ENCODE measurements around the gene LANCL2. TPM values are rescaled to one million over a fixed set of nuclear protein-coding genes. Genes with fewer than 3 reads are reported as not detected.

Gene LANCL2
- total RNA-seq, 4 donors from 2014 or later: 16.9 to 59.3 (median 34.5) TPM

DNA sequence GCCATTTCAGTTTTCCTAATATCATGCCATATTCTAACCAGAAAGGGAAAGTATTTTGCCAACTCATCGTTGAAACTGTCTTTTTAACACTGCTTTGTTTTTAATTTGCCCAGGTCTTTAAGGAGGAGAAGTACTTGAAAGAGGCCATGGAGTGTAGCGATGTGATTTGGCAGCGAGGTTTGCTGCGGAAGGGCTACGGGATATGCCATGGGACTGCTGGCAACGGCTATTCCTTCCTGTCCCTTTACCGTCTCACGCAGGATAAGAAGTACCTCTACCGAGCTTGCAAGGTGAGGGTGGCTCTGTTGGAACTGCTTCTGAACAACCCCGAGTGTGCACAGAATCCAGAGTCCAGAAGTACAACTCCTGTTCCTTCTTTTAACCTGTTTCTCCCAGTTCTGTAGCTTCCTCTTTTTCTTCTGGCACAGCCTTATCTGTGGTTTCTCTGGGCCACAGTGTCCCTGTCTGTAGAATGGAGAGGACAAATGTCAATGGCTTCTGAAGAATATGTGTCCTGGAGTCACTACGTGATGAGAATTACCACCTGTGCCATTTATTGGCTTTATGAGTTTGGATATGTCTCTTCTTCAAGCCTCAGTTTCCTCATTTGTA lies 60.1 kb downstream of the LANCL2 start:
- TF ChIP-seq, protein P1, sequence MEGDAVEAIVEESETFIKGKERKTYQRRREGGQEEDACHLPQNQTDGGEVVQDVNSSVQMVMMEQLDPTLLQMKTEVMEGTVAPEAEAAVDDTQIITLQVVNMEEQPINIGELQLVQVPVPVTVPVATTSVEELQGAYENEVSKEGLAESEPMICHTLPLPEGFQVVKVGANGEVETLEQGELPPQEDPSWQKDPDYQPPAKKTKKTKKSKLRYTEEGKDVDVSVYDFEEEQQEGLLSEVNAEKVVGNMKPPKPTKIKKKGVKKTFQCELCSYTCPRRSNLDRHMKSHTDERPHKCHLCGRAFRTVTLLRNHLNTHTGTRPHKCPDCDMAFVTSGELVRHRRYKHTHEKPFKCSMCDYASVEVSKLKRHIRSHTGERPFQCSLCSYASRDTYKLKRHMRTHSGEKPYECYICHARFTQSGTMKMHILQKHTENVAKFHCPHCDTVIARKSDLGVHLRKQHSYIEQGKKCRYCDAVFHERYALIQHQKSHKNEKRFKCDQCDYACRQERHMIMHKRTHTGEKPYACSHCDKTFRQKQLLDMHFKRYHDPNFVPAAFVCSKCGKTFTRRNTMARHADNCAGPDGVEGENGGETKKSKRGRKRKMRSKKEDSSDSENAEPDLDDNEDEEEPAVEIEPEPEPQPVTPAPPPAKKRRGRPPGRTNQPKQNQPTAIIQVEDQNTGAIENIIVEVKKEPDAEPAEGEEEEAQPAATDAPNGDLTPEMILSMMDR (IDR thresholded peaks at IDR 0.05): no peak
- TF ChIP-seq POLR2A (IDR thresholded peaks at IDR 0.05): no peak
- no peaks in the 10 kb centered on the region for H3K27me3 ChIP-seq
- H3K4me1 ChIP-seq: no peaks in the 10 kb centered on the region
- H3K4me3 ChIP-seq: no peak overlapping the region
- H3K27ac ChIP-seq: no peak overlapping the region
- DNase-seq: no peak
- peaks cover 0 to 17% (median 0%) of the 10 kb centered on the region in 3 donors for H3K36me3 ChIP-seq
- H3K9me3 ChIP-seq: no peaks in the 10 kb centered on the region

DNA sequence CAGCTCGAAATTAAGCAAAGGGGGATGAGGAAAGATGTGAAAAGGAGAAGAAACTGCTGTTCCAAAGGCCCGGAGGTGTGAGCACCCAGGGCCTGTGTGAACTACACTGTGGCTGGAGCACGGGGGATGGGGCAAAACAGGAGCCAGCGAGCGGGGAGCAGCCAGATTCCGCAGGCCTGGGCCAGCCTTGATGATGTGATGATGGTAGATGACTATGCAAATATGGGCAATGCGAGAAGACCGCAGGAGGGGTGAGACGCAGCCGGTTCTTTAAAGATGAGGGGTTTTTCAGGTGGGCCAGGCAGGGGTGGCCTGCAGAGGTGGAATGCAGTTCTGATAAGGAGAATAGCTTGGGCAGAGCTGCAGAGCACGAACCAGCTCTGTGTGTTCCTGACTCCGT lies 61.5 kb downstream of the LANCL2 start:
- Histone ChIP-seq H3K36me3 (peaks cover 0 to 17% (median 0%) of the 10 kb centered on the region in 3 donors), H3K27ac (no peak overlapping the region), H3K27me3 (no peaks in the 10 kb centered on the region), H3K4me1 (no peaks in the 10 kb centered on the region), H3K4me3 (no peak overlapping the region), H3K9me3 (no peaks in the 10 kb centered on the region)
- DNase-seq: no peak
- no peak for TF ChIP-seq POLR2A (IDR thresholded peaks at IDR 0.05)
- TF ChIP-seq, protein P1 (IDR thresholded peaks at IDR 0.05): no peak

DNA sequence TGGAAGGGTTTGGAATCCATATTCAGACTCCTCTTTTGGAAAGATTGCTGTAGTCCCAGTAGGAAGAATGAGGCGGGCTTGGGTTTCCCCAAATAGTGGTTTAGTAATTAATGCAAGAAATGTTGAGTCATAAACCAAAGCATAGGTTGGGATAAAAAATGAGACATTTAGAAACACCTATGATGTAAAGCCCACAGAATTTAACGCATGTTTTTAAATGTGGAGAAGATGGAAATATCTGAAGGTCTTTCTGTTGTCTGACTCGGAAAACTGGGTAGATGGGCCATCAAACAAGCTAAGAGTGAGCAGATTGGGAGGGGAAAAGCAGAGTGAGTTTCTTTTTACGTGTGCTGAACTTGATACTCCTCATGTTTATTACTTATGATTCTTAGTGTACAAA lies 62.2 kb downstream of the LANCL2 start:
- H3K27me3 ChIP-seq: no peaks in the 10 kb centered on the region
- DNase-seq: no peak
- H3K9me3 ChIP-seq: no peaks in the 10 kb centered on the region
- TF ChIP-seq POLR2A (IDR thresholded peaks at IDR 0.05): no peak
- TF ChIP-seq, protein P1 (IDR thresholded peaks at IDR 0.05): no peak
- no peak overlapping the region for H3K4me3 ChIP-seq
- H3K4me1 ChIP-seq: no peaks in the 10 kb centered on the region
- H3K36me3 ChIP-seq: peaks cover 0 to 17% (median 0%) of the 10 kb centered on the region in 3 donors
- H3K27ac ChIP-seq: no peak overlapping the region

DNA sequence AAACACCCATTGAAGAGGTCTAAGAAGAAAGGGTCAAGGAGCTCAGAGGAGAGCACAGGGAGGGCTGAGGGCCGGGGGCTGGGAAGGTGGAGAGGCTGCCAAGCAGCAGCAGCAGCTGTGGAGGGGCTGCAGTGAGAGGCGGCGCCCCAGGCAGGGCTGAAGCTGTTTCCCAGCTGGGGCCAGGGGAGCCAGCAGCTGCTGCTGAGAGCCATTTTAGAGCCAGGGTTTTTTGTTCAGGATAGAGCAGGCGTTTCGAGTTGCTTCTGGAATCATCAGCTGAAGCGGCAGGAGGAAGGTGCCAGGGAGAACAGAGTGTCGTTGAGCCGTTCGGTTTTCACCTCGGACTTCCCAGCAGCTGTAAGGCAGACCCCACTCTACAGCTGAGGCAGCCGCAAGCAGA lies 62.7 kb downstream of the LANCL2 start:
- TF ChIP-seq POLR2A (IDR thresholded peaks at IDR 0.05): no peak
- TF ChIP-seq, protein P1 (IDR thresholded peaks at IDR 0.05): no peak
- Histone ChIP-seq H3K9me3 (no peaks in the 10 kb centered on the region), H3K27ac (no peak overlapping the region), H3K27me3 (no peaks in the 10 kb centered on the region), H3K4me1 (no peaks in the 10 kb centered on the region), H3K4me3 (no peak overlapping the region), H3K36me3 (peaks cover 0 to 17% (median 0%) of the 10 kb centered on the region in 3 donors)
- DNase-seq: no peak

DNA sequence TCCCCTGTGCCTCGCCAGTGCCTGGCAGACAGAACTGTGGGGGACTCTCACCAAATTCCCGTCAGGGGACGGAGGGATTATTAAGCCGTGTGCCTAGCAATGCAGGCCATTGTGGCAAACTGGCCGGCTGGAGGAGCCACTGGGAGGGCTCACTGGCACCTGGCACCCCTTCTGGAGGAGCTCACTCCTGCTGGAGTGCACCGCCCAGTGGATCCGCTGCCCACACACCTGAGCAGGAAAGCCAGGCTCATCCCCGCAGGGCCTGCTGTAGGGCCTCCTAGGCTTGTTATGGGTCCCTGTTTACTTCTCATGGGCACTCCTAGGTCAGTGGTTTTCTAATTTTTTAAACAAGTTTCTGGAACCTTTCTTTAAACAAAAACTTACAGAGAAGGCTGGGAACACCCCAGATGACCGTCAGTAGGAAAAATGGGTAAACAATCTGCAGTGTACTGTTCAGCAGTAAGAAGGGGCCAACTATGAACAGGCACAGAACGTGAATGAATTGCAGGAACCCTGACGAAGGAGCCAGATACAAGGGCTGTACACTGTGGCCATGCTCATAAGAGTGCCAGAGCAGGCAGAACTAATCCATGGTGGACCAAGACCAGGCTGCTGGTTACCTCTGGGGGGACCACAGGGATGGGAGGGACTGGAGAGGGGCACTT lies 64.8 kb downstream of the LANCL2 start:
- no peak overlapping the region for H3K27ac ChIP-seq

More for the DNA sequence above, 64.8 kb downstream of the LANCL2 start:
- Histone ChIP-seq H3K4me3 (no peak overlapping the region), H3K36me3 (peaks cover 0 to 17% (median 0%) of the 10 kb centered on the region in 3 donors), H3K4me1 (no peaks in the 10 kb centered on the region), H3K9me3 (no peaks in the 10 kb centered on the region), H3K27me3 (no peaks in the 10 kb centered on the region)
- TF ChIP-seq POLR2A (IDR thresholded peaks at IDR 0.05): no peak
- TF ChIP-seq, protein P1 (IDR thresholded peaks at IDR 0.05): no peak
- DNase-seq: no peak
